Posterior vena cava (tissue), 2 donors: ENCODE measurements around the gene C16orf78. TPM values are rescaled to one million over a fixed set of nuclear protein-coding genes. Genes with fewer than 3 reads are reported as not detected.
A peak's percentile ranks its signal among the peaks of the same experiment; 100 is the strongest.

ENCODE experiments used
- DNase-seq: peaks from one replicate; pipeline ENCODE4 v3.0.0-alpha.2; 2020; ENCODE audit warnings: low spot score
- intact Hi-C, 2 donors: fragments of 100-400 bp; cut with DNase I; formaldehyde crosslinking; loops; one replicate each; pipeline versions ENCODE4 v1.14.1 to v1.14.2; 2022 to 2023
- total RNA-seq, 2 donors: library from RNA; stranded (reverse); fragmentation: NEBNext Ultra II Directional; extraction: Animal tissue kit (Norgen Biotek cat#: 25700); gene quantifications; one replicate each; pipeline ENCODE4 v1.2.1, GENCODE V29; 2021
- donor health status: DM: yes; HTN: yes; CAD: no.
- donor health status: DM: yes; HTN: yes; CAD: no.

C16orf78 gene
- total RNA-seq, 2 donors from 2014 or later: not detected

DNA sequence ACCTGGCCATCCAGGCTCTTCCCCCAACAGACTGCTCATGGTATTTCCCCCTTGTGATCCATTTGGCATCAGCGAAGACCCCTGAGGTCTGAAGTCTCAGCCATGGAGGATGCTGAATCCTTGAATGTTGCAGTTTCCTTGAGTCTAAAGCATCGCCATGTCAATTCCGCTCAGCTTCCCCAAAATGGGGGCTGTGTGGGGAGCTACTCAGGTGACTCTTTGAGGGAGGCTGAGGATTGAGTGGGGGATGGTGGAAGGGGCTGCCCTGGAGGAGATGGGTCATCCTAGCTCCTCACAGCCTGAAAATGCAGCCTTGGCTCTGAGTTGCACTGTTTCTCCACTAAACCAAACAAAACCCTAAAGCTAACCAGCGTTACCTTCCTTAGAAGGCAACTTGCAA is 2.6 kb downstream of the C16orf78 start:
- intact Hi-C loops: no loop called here
- no peak for DNase-seq

DNA sequence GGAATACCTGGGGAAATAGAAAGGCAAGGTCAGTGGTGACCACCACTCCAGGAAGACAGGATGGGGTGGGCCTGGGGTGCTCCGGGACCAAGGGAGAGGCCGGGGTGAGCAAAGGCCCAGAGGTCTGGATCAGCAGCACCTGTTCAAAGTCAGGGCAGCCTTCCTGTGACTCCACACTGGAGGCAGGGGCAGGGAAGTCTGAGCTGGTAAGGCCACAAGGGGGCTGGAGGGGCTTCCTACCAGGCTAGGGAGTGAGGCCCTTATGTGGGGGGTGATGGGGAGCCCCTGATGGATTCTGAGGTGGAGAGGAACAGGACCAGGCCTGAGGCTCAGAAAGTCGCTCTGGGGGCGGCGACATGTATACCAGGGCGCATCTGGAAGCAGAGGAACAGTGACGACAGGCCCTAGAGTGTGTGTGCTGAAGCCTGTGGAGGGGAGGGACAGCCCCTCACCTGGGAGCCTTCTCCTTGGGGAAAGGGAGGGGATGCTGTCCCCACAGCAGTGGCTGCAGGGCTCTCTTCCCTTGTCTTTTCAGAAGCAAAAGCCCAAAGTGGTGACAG is 3.7 kb downstream of the C16orf78 start:
- no peak for DNase-seq
- intact Hi-C loops: no loop called here

DNA sequence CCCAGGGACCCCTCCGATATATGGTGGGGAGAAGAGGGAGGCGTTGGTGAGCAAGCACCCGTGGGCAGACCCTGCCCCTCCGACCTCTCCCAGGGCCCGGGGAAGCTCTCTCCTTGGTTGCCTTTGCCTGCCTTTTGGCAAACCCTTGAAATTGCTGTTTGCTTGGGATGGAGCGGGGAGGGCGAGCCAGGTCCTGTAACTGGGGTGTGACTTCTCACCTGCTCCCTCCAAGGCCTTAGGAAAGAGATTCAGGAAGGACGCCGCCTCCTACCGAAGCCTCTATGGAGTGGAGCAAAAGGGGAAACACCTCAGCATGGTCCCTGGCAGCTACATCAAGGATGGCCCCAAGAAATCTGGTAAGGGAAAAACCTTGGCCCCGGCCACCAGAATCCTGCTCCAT is 4.6 kb downstream of the C16orf78 start:
- no peak for DNase-seq
- intact Hi-C loops: no loop called here

DNA sequence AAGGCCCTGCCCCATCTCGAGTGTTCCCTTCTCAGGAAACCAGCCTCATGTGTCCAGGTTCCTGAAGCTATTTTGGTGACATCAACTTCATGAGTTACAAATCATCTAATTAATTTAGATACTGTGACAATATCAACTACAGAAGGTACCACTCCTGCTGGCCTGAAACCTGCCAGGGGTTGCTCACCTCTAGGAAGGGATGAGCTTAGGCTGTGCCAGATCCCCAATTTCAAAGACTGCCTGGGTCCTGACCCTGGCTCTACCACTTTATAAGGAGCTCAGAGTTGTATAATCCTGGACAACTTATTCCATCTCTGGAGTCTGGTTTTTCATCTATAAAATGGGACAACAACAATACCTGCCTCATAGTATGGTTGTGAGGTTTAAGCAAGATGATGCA is 5.2 kb downstream of the C16orf78 start:
- DNase-seq: no peak
- intact Hi-C loops: no loop called here

DNA sequence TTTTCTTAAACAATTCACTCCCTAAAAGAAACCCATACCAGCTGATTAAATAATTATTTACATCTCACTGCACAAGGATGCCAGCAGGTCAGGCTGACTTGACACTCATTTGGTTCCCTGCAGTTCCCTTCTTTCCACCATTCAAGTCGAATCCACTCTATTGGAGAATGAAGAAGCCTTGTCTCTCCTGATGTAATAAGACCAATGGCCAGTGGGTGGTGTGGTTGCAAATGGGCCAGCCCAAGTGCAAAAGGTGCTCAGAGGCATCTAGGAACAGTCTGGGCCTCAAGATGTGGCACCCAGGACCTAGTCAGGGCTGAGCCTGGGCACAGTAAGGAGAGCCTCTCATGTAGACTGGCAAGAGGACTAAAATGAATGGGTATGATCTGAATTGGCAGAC is 9.3 kb downstream of the C16orf78 start:
- DNase-seq: no peak
- intact Hi-C loops: no loop called here

DNA sequence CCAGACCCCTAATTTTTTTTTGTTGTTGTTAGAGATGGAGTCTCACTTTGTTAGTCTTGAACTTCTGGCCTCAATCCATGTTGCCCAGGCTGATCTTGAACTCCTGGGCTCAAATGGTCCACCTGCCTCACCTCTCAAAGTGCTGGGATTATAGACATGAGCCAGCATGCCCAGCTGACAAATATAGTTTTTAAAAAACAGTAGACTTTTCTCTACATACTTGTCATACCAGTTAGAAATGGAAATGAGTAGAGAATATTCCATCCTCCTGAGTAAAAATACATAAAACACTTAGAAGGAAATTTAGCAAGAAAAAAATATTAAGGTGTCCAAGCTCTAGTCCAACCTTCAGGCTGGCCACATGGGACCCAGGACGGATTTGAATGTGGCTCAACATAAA is 21.4 kb downstream of the C16orf78 start:
- intact Hi-C loops: no loop called here
- no peak for DNase-seq

DNA sequence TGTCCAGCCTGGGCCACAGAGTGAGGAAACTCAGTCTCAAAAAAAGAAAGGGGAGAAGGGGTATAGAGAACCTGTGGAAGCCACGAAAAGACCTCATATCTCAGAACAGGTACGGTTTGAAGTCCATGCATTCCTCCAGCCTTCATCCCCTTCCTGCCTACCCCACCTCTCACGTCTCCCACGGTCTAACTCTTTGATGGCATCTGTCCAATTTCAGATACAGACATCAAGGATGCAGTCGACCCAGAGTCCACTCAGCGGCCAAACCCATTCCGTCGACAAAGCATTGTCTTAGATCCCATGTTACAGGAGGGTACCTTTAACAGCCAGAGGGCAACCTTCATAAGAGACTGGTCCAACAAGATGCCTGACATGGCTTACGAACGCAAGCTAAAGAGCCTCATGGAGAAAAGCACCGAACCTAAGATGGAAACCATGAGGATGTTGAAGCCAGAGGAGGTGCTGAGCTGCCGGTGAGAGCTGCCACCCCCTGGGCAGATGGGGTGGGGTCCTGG is 22.7 kb downstream of the C16orf78 start:
- intact Hi-C loops: no loop called here
- DNase-seq: no peak

DNA sequence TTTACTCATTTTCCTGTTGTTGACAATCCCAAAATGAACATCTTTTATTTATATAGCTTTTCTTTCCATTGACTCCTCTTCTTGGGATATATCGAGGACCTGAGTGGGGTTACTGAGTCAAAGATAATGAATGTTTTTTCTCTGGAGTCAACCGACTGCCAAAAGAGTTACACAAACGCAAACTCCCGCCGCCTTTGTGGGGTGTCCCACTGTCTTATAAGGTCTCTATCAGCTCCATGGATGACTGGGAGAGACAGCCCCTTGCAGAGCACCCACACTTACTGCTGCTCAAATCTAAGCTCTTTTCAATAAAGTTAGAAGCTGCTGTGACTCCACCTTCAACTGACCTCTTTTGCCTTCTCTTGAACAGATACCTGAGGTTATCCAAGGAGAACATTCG is 25.2 kb downstream of the C16orf78 start:
- intact Hi-C loops: no loop called here

DNA sequence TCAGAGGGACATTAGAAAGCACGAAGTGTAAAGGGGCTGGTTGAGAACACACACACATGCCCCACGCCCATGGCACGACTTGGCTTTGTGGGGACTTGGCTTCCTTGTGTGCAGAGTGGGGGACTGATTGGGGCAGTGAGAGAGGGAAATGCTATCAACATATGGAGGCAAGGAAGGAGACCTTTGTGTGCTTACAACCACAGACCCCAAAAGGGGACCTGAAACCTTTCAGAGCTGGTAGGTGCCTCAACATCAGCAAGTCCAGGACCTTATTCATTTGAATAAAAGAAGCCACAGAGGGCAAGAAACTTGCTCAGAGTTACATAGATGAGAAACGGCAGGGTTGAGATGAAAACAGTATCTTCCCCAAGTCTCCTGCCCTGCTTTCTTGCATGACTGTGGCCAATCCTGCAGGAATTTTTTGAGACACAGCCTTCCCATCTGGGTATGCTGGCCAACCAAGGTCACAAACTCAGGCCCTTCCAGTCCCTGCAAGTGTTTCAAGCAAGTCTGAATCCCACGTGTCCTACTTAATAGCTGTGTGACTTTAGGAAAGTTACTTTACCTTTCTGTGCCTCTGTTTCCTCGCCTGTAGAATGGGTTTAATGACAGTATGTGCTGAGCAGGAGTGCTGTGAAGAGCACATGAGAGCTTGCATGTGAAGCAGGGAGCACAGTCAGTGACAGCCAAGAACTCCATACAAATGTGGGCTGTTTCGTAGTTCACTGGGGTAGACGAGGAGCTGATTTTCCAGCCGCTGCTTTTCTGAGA is 26.2 kb downstream of the C16orf78 start:
- no peak for DNase-seq
- intact Hi-C loops: no loop called here

More for the DNA sequence above, 25.2 kb downstream of the C16orf78 start:
- DNase-seq: no peak

DNA sequence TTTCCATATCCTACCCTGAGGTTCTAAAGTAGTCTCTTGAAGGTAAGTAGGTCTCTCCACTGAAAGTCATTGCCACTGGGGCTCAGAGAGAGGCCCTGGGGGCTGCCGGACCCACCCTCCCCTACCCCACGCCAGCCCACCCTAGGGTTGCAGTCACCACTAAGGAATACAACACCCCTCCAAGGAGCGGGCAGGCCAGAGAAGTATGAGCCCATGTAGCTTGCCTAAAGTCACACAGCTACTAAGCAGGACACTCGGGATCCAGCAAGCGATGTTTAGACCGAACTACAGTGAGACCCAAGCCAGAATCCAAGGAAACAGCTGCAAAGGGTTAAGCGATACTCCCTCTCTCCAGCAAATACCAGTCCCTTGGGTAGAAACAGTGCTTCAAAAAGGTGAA is 27.0 kb downstream of the C16orf78 start:
- intact Hi-C loops: no loop called here
- DNase-seq: no peak

DNA sequence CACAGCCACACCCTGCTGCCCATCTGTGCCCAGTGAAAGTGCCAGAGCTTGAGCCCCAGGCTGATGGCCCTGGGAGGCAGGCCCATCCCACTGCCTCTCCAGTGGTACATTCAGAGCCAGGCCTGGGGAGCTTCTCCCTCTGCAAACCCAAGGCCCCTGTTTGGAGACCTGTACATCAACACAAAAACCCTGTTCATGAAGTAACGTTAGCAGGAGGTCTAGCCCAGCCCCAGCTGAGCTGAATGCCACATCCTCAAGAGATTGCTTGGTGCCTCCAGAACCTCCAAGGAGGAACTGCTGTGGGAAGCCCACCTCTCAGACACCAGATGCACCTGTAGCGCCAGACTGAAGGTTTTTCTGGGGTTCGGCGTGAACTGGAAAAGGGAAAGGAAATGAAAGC is 31.5 kb downstream of the C16orf78 start:
- intact Hi-C loops: loop anchor here in 1 of 2 donors (5.0 kb wide), 1 partner anchor 517 kb away; no protein-coding TSS in a partner anchor
- no peak for DNase-seq

DNA sequence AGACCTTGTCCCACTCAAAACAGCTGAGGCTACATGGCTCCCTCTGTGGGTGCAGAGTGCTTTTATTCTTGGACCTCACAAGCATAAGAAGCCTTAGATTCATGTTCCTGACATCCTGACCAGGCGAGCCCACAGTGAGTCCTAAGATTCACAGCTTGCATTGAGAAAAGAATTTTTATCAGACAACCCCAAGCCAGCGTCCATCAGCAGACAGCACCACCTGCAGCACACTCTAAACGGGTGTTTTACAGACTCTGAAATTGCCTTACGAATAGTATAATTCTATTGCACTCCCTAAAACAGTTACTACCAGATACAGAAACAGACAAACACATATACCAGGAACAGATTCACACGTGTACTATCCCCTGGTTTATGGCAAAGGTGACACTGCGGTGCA is 31.9 kb downstream of the C16orf78 start:
- intact Hi-C loops: loop anchor here in 1 of 2 donors (5.0 kb wide), 1 partner anchor 517 kb away; no protein-coding TSS in a partner anchor
- no peak for DNase-seq

DNA sequence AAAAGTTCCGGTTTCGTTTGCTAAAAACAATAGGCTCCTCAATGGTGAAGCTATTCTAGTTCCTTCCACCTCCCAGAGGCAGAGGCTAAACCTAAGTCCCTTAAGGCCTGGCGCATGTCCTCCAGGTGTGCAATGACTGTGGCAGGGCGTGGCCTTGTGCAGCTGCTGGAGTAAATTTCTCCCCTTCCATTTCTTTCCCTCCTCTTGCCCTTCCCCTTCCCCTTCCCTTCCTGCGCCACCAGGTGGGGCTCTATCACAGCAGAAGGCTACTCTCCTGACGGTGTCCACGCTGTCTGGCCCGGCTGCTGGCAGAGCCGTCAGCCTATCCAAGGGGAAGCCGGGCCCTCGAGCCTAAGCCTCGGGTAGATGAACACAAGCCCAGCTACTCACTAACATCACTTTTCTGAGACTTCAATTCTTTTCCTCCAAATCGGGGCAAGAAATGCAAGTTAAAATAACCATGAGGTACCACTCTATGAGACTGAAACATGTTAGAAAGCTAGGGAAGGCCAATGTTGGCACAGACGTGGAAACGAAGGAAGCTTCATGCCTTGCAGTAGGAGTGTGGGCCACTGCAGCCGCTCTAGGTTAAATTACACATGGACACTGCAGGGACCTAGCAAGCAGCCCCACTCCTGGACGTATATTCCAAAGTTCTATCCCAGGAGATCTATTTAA is 34.4 kb downstream of the C16orf78 start:
- peak; percentile 94 for DNase-seq
- intact Hi-C loops: loop anchor here in 1 of 2 donors (5.0 kb wide), 1 partner anchor 514 kb away; no protein-coding TSS in a partner anchor

DNA sequence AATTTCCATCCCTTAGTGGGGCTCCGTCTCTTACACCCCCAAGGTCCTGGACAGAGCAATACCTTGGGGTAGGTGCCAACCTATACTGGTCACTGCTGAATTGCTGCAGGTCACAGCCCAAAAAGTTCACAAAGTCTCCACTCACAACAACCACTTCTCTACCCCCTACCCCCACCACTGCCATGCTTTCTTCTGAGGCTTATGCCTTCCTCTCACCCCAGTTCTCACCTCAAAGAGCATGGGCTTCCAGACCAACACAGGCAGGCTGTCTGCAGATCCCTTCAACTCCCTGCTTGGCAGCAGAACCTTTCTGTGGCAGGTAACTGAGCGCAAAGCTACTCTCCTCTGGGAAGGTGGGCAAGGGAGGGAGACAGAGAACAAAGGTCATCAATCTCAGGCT is 35.5 kb downstream of the C16orf78 start:
- intact Hi-C loops: loop anchor here in 1 of 2 donors (5.0 kb wide), 1 partner anchor 513 kb away; no protein-coding TSS in a partner anchor
- DNase-seq: no peak

DNA sequence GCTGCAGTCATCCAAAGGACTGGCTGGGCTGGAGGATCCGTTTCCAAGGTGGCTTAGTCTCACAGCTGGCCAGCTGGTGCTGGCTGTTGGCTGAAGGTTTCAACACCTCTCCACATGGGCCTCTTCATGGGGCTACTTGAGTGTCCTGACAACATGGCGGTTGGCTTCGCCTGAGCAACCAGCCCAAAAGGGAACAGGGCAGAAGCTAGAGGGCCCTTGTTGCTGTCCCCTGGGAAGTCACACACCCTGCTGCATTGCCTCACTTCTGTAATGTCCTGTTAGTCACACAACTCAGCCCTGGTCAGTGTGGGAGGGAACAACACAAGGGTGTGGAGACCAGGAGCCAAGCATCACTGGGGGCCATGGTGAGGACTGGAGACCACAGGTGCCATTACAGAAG is 36.6 kb downstream of the C16orf78 start:
- intact Hi-C loops: loop anchor here in 1 of 2 donors (10.0 kb wide), 1 partner anchor 455 kb away; no protein-coding TSS in a partner anchor
- DNase-seq: no peak

DNA sequence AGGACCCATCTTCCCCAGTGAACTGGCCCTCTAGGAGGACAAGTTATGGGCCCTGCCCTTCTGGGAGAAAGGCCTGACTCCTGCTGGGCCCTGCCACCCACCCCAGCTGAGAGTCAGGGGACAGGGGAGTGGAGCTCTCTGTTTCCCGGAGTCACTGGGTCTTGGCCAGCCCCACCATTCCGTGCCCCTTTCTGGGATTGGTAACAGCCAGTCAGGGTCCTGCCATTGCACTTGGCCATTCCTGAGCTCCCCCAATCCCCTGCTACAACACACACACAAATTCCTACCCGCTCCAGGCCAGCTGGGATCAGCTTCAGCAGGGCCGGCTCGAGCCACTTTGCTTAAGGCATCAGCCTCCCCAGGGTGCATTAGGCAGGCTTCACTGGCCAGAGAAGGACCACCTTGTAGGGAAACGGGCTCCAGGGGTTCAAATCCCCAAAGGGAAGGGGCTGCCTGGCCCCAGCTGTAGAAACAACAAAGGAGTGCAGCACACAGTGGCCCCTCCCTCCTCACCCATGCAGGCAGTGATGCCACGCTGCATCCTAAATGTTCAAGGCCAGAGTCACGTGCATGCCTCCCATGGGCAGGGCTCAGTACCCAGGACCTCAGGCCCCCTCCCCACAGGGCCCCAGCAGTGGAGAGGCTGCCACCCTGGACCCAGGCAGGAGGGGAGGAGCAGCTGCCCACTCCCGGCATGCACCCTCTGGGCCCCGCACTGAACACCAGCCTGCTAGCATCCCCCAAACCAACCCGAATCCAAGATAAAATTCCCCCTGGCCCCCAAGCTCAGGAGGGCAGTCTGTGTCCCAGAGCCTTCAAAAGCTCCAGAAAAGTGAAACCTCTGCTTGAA is 37.7 kb downstream of the C16orf78 start:
- no peak for DNase-seq
- intact Hi-C loops: loop anchor here in 1 of 2 donors (10.0 kb wide), 1 partner anchor 453 kb away; no protein-coding TSS in a partner anchor

DNA sequence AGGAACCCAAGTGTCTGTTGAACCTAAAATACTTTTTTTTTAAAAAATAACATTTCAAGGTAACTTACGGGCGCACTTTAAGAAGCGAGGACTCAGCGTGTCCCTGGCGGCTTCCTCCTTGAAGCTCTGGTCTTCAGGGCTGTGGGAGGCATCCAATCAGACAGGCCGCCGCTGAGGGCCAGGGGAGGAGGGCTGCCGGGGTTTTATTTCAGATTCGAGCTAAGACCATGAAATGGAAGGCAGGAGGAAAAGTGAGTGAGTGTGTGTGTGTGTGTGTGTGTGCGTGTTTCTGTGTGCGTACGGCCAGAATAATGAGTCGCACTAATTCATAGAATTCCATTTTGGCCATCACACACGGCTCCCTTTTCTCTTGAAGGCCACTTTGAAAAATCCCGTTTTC is 41.1 kb downstream of the C16orf78 start:
- intact Hi-C loops: loop anchor here in 1 of 2 donors (10.0 kb wide), 1 partner anchor 450 kb away; no protein-coding TSS in a partner anchor

DNA sequence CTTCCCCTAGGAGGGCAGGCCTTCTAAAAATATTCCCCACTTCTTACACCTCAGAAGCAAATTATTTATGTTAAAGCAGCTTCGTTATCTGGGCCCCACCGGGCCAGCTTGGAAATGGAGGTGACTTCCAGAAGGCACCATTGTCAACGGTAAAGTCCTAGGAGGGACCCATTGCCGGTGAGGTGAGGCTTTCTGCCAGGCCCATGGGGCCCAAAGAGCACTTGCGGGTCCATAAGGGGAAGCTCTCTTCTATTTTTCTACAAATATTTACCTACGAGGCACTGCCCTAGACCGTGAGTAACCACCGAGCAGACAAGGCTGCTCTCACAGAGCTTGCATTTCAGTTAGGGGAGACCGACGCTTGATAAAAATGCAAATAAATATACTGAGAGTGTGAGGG is 41.5 kb downstream of the C16orf78 start:
- DNase-seq: no peak
- intact Hi-C loops: loop anchor here in 1 of 2 donors (10.0 kb wide), 1 partner anchor 450 kb away; no protein-coding TSS in a partner anchor

More for the DNA sequence above, 41.1 kb downstream of the C16orf78 start:
- no peak for DNase-seq
